ENCODE measurements around the gene FOXP1. TPM values are rescaled to one million over a fixed set of nuclear protein-coding genes. Genes with fewer than 3 reads are reported as not detected.

FOXP1 gene
- total and polyA plus RNA-seq, 2 of the 8 experiments (the other 6 are each of a cell fraction or from before 2014, with no cell fraction given): 13.9 to 25.4 TPM

DNA sequence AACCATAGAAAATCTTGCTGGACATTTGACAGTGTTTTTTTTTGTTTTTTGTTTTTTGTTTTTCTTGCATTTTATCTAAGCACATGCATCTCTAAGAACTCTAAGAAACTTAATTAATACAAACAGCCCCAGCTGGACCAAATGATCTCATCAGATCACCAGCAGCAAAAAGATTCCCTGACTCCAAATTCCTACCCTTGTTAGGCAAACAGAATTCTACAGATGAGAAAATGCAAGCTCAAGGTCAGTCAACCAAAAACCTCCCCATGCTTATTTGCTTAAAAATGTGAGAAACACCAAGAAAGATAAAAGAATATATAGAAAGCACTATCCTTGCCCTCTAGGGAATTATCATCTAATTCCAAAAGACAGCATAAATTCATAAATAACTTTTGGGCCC is 65.4 kb downstream of the FOXP1 start:
- H2BK12ac ChIP-seq (ENCODE audit: low read depth, low read length): no peak overlapping the region
- H4K20me1 ChIP-seq (replicated peaks in 1 of 2; ENCODE audit: control insufficient read depth in 1 of 2, insufficient read depth in 2 of 2, low read length in 2 of 2): peaks cover 0 to 2% of the 10 kb centered on the region in 2 experiments
- H4K8ac ChIP-seq (ENCODE audit: extremely low read depth, insufficient read depth, low read length): no peak overlapping the region
- no peak overlapping the region for H3K18ac ChIP-seq (ENCODE audit: extremely low read depth, low read length)
- H3K4me2 ChIP-seq (ENCODE audit: insufficient read depth in 1 of 2, low read depth in 2 of 2, low read length in 2 of 2): no peak overlapping the region
- TF ChIP-seq BACH1 (IDR thresholded peaks at IDR 0.05; ENCODE audit: low read length): no peak
- no peak for TF ChIP-seq TCF12 (IDR thresholded peaks at IDR 0.05; ENCODE audit: low read depth, low read length)
- TF ChIP-seq EGR1 (IDR thresholded peaks at IDR 0.05; ENCODE audit: borderline replicate concordance, low read depth, low read length): no peak
- TF ChIP-seq ATF3 (IDR thresholded peaks at IDR 0.05; ENCODE audit: insufficient read depth, low read depth, low read length): no peak
- TF ChIP-seq FOSL1 (IDR thresholded peaks at IDR 0.05; ENCODE audit: insufficient read depth, low read depth, low read length): no peak
- TF ChIP-seq TAF7 (optimal IDR thresholded peaks at IDR 0.05; ENCODE audit: borderline replicate concordance, low read depth, low read length): no peak
- TF ChIP-seq ZNF274 (IDR thresholded peaks at IDR 0.05; ENCODE audit: borderline replicate concordance, extremely low read depth, low read length): no peak
- H2AK5ac ChIP-seq (ENCODE audit: low read depth, low read length): no peak overlapping the region
- no peak overlapping the region for H3K14ac ChIP-seq (ENCODE audit: insufficient read length)
- H3K27ac ChIP-seq (ENCODE audit: low read depth, low read length): no peak overlapping the region
- ChIA-PET CTCF (ENCODE audit: partially characterized antibody) (no interaction called here), POLR2A (ENCODE audit: partially characterized antibody) (no interaction called here)
- H2BK120ac ChIP-seq (replicated peaks; ENCODE audit: low read depth, low read length): no peak overlapping the region
- DNase-seq (ENCODE audit: low read depth in 1 of 2, low spot score in 2 of 2) (no peak), FAIRE-seq (no peak)
- no peaks in the 10 kb centered on the region for H3K79me2 ChIP-seq (ENCODE audit: control insufficient read depth in 1 of 2, insufficient read depth in 2 of 2, low read length in 2 of 2)
- H3K4ac ChIP-seq (replicated peaks; ENCODE audit: insufficient read length, low read depth, low read length): no peak overlapping the region
- H2BK15ac ChIP-seq (ENCODE audit: low read length): no peak overlapping the region
- H3K56ac ChIP-seq (replicated peaks; ENCODE audit: insufficient read length, low read depth, low read length): no peak overlapping the region
- no peak overlapping the region for H3K9ac ChIP-seq (replicated peaks in 1 of 4; ENCODE audit: extremely low read depth in 1 of 4, low read depth in 3 of 4, low read length in 3 of 4)
- H2BK5ac ChIP-seq (ENCODE audit: low read depth, low read length): no peak overlapping the region
- H3K4me1 ChIP-seq (replicated peaks in 1 of 4; ENCODE audit: control insufficient read depth in 3 of 4, insufficient read depth in 4 of 4, low read length in 3 of 4): peaks cover 0 to 8% (median 3%) of the 10 kb centered on the region in 4 experiments; a peak in 5 of 7 replicates
- H4K5ac ChIP-seq (ENCODE audit: insufficient read length, low read depth, low read length): no peak overlapping the region
- H3K79me1 ChIP-seq (ENCODE audit: low read depth, low read length): no peaks in the 10 kb centered on the region
- no peaks in the 10 kb centered on the region for H3K27me3 ChIP-seq (replicated peaks in 1 of 4; ENCODE audit: control insufficient read depth in 3 of 4, extremely low read depth in 1 of 4, insufficient read depth in 3 of 4, low read length in 3 of 4)
- no peaks in the 10 kb centered on the region for H3K23me2 ChIP-seq (ENCODE audit: low read depth, low read length)
- no peak overlapping the region for H2BK20ac ChIP-seq (ENCODE audit: low read length)
- H3K9me3 ChIP-seq (ENCODE audit: insufficient read depth in 2 of 2, low read depth in 1 of 2, low read length in 1 of 2): peaks cover 0 to 2% of the 10 kb centered on the region in 2 experiments; a peak in 1 of 4 replicates
- H3K36me3 ChIP-seq (ENCODE audit: control insufficient read depth in 2 of 4, insufficient read depth in 4 of 4, low read length in 3 of 4): no peaks in the 10 kb centered on the region
- no peak overlapping the region for H4K91ac ChIP-seq (replicated peaks; ENCODE audit: insufficient read length, low read length)
- H2AFZ ChIP-seq (ENCODE audit: low read length): no peak overlapping the region
- H3K23ac ChIP-seq (ENCODE audit: insufficient read length): no peak overlapping the region
- no peak overlapping the region for H3K4me3 ChIP-seq (ENCODE audit: extremely low read depth in 1 of 4, insufficient read depth in 2 of 4, low read depth in 3 of 4, low read length in 4 of 4)

All from H1 (cell line).